ENCODE measurements around the gene SUSD5.
"Not testable (repeated sequence)": the region's sequence is repeated elsewhere in the genome, so short reads cannot be mapped to it uniquely, and the experiment has no call there.

Gene SUSD5

DNA sequence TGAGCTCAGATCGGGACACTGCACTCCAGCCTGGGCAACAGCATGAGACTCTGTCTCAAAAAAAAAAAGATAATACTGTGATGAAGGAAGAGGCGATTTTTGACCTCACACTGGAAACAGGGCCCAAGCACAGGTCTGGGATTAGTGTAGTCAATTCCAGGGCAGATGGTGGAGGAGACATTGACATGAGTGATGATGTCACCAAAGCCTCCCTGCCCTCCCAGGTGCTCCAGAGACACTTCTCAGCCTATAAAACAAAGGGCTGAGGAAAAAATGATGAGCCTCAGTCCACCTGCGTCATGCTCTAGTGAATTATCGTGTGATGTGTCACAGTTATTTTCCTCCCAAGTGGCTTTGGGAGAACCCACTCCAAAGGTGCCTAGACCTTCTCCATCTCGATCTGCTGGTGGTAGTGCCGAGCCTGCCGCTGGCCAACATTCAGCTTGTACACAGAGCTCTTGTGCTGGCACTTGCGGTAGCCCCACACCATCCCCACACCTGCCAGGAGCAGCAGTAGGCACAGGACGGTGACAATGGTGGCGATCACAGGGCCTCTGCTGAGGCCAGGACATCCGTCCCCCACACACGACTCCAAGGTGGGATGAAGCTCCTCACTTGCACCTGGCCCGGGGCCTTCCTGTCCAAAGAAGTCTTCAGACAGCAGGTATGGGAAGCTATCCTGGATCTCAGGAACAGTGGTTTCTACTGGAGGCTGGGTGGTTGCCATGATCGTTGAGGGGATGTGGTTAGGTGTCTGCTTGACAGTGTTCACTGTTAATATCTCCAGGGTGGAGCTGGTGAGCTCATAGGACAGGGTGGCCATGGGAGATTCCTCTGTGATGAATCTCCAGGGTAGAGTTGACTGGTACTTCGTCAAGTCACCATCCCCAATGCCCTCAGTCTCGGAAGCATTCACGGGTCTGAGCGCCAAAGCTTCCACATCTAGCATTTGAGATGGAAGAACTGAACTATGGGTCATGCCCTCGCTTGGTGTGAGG lies 65.9 kb downstream of the SUSD5 start:
- no peak for DNase-seq (ENCODE audit: low read depth, low spot score)

GRCh38 chr3:33149342-33149741 lies 69.3 kb downstream of the SUSD5 start:
- no peak for DNase-seq (ENCODE audit: low read depth, low spot score)

DNA sequence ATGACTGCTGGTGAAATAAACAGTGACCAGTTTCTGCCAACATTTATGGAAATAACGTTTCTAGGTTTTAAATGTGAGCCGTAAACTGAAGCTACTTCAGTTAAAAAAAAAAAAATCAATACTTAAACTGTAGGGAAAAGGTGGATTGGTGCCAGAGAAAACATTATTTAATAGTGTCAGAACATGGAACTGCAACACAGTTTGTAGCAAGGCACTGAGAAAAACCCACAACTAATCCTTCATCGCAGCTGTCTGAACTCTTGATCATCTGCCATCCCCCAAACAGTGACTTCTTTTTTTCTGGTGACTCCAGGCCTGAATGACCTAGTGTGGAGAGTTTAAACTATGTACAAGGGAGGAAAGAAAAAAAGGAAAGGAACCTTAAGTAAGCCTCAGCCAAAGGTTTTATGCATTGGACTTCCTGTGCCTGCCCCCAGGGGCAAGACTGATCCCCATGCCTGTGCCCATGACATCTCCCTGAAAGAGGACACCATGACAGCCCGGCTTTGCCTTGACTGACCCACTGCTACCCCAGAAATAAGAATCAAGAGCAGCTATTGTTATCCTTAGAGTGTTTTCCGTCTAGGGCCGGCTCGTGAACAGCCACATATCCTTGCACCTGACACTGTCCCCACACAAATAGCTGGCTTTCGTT lies 71.7 kb downstream of the SUSD5 start:
- DNase-seq (ENCODE audit: low read depth, low spot score): peak; percentile 77

DNA sequence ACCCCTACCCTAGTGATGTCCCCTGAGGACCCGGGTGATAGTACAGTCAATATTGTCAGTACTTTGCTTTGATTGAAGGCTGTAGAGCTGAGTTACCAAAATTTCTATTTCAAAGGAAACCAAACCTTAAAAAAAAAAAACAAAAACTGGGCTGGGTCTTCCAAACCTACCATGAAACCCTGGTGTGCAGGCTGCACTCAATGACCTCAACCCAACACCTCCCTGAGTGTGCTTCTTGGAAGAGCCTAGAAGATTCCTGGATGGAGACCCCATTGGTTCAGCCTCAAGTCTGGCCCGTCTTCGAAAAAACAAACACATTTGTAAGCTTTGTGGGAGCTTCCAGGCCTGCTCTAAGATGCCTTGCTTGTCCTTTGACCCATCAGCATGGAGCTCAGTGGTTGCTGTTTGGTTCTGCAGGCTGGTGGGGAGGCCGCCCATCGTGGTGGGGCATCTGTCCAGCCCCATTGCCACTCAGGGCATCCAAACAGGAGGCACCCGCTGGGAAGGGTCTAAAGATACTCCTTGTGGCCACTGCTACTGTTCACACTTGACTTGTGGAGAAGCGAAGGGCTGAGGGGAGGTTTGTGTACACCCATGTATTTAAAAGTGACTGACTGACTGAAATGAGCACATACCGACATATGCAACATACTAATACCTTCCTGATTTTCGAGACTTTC lies 72.6 kb downstream of the SUSD5 start:
- no peak for DNase-seq (ENCODE audit: low read depth, low spot score)

DNA sequence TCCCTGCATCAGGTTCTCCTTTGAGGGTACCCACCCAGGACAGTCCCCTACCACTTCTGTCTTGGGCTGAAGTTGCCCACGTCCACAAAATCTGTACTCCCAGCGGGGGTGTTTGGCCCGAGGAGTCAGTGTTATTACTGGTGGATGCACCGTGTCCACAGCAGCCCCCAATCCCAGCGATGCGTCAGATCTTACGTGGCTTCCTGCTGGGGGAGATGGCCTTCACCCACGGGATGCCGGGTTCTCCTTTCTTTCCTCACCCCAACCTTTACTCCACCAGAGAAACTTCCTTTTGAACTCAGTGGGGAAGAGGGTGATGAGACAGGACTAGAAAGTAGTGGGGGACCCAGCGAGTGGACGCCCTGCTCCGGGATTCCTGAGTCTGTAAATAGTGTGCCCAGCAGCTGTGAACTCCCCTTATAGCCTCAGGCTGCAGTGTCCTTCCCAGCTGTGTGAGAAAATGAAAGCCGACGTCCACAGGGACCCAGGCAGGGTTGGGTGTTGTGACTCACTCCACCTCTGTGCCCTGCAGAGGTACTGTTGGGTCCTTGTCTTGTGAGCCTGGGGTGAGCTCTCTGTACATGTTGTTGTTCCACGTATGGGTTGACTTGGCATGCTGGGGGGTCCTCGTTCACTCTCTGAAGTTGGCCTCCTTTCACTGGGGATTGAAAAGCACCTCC lies 73.2 kb downstream of the SUSD5 start:
- DNase-seq (ENCODE audit: low read depth, low spot score): no peak

- no peak for DNase-seq (ENCODE audit: low read depth, low spot score)
Measured at GRCh38 chr3:33144433-33144832, 74.2 kb downstream of the SUSD5 start.

GRCh38 chr3:33141006-33141405 lies 77.6 kb downstream of the SUSD5 start:
- no peak for DNase-seq (ENCODE audit: low read depth, low spot score)

DNA sequence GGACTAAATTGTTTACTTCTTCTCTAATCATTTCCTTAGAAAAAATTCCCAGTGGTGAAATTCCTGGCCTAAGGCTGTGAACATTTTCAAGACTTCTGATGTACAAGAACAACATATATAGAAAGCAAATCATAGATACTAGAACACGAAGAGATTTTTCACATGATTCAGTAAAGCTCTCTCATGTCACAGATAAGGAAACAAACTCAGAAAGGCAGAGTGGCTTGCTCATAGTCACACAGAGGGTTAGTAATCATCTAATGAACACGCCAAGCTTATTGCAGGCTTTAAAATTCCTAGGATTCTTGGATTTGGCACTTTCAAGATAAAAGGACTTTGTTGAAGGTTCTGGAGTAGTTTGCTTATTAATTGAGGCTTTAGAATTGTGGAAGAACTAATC lies 78.6 kb downstream of the SUSD5 start:
- DNase-seq (ENCODE audit: low read depth, low spot score): peak; percentile 66

- DNase-seq (ENCODE audit: low read depth, low spot score): not testable (repeated sequence)
Measured at GRCh38 chr3:33139006-33139623, 79.5 kb downstream of the SUSD5 start.

DNA sequence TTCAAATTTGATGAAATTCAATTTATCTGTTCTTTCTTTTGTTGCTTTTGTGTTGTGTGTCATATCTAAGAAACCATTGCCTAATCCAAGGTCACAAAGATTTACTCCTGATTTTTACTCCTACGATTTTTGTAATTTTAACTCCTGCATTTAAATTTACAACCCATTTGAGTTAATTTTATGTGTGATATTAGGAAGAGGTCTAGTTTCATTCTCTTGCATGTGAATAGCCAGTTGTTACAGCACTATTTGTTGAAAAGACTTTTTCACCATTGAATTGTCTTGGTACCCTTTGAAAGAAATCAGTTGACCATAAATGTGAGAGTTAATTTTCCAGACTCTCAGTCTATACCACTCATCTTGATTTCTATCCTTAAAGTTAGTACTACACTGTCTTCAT lies 80.9 kb downstream of the SUSD5 start:
- no peak for DNase-seq (ENCODE audit: low read depth, low spot score)

GRCh38 chr3:33134026-33134625 lies 84.5 kb downstream of the SUSD5 start:
- DNase-seq (ENCODE audit: low read depth, low spot score): no peak

GRCh38 chr3:33132019-33132360 lies 86.6 kb downstream of the SUSD5 start:
- no peak for DNase-seq (ENCODE audit: low read depth, low spot score)

DNA sequence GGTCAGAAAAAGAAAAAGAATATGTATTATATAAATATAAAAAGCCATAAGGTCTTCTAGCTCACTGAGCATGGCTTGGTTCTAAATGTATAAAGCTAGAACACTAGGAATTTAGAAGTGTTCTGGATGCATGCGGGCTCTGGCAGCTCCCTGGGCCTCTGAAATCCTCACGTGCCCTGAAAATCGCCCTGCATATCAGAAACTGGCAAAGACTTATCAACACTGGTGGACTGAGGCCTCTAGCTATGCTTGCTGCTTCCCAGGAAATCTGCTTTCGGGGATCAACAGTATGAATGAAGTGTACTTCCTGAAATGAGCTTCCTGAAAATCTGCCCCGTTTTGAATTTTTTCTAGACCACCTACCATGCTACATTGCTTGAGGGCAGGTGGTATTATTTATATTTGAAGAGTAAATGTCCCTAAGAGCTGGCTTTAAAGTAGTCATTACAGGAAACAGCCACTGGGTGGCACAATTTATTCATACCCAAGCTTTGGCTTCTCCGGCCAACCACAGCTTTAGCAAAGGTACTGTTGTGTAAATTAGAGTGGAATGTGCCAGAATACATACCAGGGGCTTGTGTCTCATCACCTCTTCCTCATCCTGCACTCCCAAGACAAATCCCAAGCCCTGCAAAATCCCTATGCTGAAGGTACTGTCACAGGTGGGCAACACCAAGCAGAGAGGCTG lies 87.1 kb downstream of the SUSD5 start:
- DNase-seq (ENCODE audit: low read depth, low spot score): peak; percentile 88

DNA sequence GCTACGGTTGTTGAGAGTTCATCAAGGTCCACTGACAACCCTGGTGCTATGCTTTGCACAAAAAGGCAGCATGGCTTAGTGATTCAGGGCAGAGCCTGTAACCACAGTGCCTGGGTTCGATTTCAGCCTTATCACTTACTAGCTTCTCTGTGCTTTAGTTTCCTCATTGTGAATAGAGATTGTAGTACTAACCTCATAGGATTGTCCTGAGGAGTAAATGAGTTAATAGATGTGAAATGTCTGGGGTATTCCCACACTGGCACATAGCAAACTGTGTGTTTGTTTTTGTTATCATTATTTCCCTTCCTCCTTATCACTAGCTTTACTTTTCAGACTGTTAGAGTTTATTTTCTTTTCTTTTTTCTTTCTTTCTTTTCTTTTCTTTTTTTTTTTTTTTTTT lies 88.5 kb downstream of the SUSD5 start:
- no peak for DNase-seq (ENCODE audit: low read depth, low spot score)

- DNase-seq (ENCODE audit: low read depth, low spot score): no peak
Measured at GRCh38 chr3:33128706-33129105, 89.9 kb downstream of the SUSD5 start.

DNA sequence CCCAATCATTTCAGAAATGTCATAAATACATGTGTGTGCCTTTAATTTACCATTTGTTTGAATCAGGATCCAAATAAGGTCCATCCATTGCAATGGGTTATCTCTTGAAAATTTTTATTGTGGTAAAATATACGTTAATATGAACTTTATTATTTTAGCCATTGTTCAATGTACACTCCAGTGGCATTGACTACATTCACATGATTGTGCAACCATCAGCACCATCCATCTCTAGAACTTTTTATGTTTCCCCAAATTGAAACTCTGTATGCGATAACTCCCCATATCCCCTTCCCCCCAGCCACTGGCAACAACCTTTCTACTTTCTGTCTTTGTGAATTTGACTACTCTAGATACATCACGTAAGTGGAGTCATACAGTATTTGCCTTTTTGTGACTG lies 92.8 kb downstream of the SUSD5 start:
- no peak for DNase-seq (ENCODE audit: low read depth, low spot score)

GRCh38 chr3:33124638-33125037 lies 94.0 kb downstream of the SUSD5 start:
- no peak for DNase-seq (ENCODE audit: low read depth, low spot score)

GRCh38 chr3:33122991-33123390 lies 95.6 kb downstream of the SUSD5 start:
- DNase-seq (ENCODE audit: low read depth, low spot score): no peak

- no peak for DNase-seq (ENCODE audit: low read depth, low spot score)
Measured at GRCh38 chr3:33119891-33120290, 98.7 kb downstream of the SUSD5 start.

- no peak for DNase-seq (ENCODE audit: low read depth, low spot score)
Measured at GRCh38 chr3:33117461-33117860, 101.1 kb downstream of the SUSD5 start.
